ENCODE data around the gene DNAI2.

Gene DNAI2

GRCh38 chr17:74305865-74306654, 32.0 kb downstream of the DNAI2 start:
- DNase-seq (ENCODE audit: low spot score): no peak

DNA sequence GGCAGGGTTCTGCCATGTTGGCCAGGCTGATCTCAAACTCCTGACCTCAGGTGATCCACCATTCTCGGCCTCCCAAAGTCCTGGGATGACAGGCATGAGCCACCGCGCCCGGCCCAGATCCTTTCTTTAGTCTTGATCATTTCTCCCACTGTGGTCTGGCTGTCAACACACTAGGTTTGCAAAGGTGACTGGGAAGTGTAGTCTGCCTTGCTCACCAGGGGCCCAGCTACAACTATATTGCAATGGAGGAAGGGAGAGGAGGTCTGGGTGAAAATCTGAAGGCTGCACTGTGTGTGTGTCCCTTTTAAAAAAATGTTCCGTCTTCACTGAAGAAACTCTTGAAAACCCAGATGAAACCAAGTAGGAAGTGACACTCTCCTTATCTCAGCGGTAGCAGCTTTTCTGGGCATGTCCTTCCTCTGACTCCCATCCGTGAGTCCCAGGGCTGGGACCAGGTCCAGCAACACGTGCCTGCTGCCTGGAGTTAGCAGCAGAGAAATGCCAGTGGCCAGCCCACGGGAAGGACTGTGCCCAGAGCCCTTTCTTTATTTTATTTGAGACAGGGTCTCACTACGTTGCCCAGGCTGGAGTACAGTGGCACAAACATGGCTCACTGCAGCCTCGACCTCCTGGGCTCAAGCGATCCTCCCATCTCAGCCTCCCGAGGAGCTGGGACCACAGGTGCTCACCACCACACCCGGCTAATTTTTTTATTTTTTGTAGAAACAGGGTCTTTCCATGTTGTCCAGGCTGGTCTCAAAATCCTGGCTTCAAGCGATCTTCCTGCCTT, 34.1 kb downstream of the DNAI2 start:
- no peak for DNase-seq (ENCODE audit: low spot score)

DNA sequence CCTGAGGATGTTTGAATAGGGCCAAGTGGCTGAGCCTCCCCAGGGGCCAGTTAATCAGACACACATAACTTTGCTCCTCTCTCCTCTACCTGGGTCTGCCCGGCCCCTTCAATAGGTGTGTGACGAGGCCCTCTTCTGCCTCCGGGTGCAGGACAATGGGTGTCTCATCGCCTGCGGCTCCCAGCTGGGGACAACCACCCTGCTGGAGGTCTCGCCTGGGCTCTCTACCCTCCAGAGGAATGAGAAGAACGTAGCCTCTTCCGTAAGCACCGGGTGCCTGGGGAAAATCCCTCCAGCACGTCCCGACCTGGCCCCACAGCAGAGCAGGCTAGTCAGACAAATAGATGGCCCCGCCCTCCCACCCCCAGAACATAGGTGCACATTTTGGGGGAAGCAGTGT, 35.9 kb downstream of the DNAI2 start:
- DNase-seq (ENCODE audit: low spot score): no peak

DNA sequence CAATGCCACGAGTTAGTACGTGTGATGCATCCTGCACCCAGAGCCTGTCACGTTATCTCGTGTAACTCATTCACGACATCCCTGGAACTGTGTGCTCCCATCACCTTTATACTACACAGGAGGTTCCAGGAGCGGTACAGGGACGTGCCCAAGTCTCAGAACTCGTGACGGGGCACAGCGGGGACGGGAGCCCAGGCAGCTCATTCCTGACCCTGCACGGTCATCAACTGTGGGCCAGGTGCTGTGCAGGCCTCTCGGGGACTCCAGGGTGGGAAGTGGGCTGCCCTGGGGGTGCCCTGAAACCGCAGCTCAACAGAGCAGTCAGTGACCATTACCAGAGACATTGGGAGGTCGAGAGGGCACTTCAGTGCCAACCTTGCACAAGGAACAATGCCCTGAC, 40.8 kb downstream of the DNAI2 start:
- no peak for DNase-seq (ENCODE audit: low spot score)

DNA sequence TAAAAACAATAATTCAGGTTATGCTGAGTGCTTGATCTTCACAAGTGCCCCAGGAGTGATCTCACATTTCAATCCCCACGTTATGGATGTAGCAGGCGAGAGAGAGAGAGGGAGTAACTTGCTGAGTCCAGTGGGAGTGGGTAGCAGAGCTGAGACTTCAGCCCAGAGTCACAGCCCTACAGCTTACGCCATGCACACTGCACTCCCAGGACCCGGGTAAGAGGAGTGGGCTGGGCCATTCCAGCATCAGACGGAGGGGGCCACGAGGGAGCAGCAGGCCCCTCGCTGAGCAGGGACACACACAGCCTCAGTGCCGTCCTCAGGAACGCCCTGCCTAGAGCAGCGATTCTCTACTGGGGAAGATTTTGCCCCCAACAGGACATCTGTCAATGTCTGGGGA, 42.2 kb downstream of the DNAI2 start:
- DNase-seq (ENCODE audit: low spot score): no peak

- DNase-seq (ENCODE audit: low spot score): no peak
These were observed 43.0 kb downstream of the DNAI2 start for GRCh38 chr17:74317071-74317470.

- DNase-seq (ENCODE audit: low spot score): no peak
These were observed 44.4 kb downstream of the DNAI2 start for GRCh38 chr17:74318391-74318790.

DNA sequence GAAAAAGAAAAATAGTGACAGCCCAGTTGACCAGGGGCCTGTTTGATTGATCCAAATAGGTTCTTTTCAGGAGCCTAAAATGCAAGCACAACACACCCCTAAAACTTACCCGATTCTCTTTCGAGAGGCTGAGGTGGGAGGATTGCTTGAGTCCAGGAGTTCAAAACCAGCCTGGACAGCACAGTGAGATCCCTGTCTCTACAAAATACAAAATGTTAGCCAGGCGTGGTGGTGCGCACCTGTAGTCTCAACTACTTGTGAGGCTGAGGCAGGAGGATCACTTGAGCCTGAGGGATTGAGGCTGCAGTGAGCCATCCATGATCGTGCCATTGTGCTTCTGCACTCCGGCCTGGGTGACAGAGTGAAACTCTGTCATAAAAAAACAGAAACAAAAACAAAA, 50.5 kb downstream of the DNAI2 start:
- DNase-seq (ENCODE audit: low spot score): no peak

GRCh38 chr17:74325376-74325742, 51.3 kb downstream of the DNAI2 start:
- no peak for DNase-seq (ENCODE audit: low spot score)

- DNase-seq (ENCODE audit: low spot score): peak; percentile 68
These were observed 51.8 kb downstream of the DNAI2 start, which contains the start of gene KIF19 for GRCh38 chr17:74325743-74326379. TSS of gene KIF19 (plus strand) at chr17:74326226. CDS start at chr17:74326350, 124 bp downstream.

DNA sequence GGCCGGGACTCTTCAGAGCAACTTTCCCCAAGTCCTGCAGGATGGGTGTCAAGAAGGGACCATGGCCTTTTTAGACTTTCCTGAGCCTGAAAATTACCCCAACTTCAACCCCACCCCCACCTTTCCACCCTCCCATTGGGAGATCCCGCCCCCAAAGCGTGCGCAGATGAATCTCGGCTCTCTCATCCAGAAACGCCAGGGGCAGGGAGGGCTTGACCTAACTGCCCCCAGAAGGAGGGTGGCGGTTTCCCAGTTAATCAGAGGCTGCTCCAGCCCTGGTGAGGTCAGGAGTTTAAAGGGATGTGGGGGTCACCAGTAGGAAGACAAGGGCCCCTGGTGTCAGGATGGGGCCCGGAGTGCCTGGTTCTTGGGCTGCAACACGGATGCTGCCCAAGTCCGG, 52.5 kb downstream of the DNAI2 start:
- no peak for DNase-seq (ENCODE audit: low spot score)

GRCh38 chr17:74328487-74328886, 54.5 kb downstream of the DNAI2 start:
- DNase-seq (ENCODE audit: low spot score): no peak

DNA sequence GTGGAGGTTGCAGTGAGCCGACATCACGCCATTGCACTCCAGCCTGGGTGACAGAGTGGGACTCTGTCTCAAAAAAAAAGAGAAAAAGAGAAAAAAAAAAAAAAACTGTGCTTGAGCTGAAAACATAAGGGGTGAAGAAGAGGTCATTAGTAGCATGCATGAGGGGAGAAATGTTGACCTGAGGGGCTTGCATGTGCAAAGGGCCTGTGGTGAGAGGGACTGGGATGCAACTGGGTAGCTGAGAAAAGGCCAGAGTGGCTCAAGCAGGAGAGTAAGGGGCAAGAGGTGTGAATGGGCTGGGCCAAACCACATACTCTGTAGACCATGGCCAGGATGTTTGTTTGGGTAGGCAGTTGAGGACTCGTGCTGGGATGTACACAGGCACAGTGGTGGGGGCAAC, 55.3 kb downstream of the DNAI2 start:
- DNase-seq (ENCODE audit: low spot score): no peak

- DNase-seq (ENCODE audit: low spot score): no peak
These were observed 56.4 kb downstream of the DNAI2 start for GRCh38 chr17:74330446-74330845.

DNA sequence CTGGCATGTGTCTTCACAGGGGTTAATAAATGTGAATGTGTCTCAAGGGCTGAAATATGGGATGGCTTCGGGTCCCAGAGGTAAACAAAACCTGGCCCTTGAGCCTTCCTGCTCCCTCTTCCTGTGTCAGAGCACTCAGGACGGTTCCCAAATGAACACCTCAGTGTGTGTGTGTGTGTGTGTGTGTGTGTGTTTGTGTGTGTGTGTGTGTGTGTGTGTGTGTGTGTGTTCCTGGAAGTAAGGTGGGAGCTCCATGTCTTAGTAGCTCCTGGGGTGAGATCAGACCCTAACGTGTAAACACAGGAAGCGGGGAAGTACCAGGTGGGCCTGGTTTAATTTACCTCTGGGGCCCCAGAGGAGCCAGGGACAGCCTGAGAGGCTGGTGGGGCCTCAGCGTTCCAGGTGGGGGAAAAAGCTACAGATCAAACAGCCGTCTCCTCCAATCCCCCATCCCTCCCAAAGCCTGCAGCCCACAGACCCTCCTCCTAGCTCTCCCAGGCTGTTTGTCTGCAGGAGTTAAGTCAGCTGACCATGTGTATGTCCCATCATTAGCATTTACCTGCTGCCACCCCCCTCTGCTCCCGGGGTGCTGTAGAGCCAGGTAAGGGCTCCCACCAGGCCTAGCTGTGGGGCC, 58.1 kb downstream of the DNAI2 start:
- no peak for DNase-seq (ENCODE audit: low spot score)

DNA sequence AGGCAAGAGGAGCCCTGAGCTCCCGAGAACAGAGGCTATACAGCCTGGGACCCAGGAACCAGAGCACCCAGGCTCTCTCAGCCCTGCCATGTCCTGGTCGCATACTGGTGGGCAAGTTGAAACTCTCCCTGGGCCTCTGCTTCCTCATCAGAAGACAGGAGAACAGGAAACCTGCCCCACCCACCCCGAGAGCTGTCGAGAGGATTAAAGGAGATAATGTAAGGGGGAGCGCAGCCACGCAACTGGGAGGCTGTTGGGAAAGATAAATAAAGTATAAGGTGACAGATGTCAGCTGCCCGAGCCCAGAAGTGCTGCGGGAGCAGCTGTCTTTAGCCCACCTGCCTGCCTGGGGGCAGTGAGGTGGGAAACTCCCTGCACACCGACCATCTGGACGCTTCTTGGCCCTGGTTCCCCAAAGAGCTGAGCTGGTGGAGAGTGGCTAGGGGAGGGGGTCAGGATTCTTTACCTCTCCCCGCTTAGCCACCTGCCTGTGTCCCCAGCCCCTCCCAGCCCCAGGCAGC, 58.8 kb downstream of the DNAI2 start:
- DNase-seq (ENCODE audit: low spot score): no peak

GRCh38 chr17:74334393-74335039, 60.5 kb downstream of the DNAI2 start:
- no peak for DNase-seq (ENCODE audit: low spot score)

DNA sequence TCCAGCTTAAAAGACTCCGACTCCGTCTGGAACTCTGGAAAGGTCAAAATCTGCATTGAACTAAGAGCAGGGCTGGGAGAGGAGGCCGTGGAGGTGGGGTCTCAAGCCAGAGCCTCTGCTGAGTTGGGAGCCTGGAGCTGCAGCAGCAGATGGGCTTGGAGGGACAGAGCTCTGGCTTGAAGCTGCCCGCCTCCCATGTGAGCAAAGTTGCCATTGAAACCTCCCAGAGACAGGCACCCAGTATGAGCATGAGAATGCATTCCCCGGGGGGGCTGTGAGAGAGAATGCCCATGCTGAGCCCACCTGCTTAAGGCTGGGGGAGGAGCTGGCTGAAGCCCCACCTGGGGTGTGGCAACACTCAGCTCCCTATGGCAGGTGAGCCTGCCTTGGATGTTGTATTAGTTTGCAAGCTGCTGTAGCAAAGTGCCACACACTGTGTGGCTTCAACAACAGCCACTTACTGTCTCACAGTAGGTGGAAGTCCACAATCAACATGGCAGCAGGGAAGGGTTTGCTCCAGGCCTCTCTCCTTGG, 61.6 kb downstream of the DNAI2 start:
- no peak for DNase-seq (ENCODE audit: low spot score)

DNA sequence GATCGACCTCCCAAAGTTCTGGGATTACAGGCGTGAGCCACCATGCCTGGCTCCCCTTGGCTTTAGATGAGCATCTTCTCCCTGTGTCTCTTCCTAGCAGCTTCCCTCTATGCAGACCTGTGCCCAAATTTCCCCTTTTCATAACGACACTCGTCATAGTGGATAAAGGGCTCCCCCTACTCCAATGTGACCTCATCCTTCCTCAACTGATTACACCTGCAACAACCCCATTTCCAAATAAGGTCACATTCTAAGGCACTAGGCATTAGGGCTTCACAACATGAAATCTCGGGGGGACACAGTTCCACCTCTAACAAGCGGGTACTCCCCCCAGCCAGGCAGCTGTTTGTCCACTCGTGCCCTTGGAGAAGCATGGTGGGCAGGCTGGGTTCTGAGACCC, 62.3 kb downstream of the DNAI2 start:
- no peak for DNase-seq (ENCODE audit: low spot score)

DNA sequence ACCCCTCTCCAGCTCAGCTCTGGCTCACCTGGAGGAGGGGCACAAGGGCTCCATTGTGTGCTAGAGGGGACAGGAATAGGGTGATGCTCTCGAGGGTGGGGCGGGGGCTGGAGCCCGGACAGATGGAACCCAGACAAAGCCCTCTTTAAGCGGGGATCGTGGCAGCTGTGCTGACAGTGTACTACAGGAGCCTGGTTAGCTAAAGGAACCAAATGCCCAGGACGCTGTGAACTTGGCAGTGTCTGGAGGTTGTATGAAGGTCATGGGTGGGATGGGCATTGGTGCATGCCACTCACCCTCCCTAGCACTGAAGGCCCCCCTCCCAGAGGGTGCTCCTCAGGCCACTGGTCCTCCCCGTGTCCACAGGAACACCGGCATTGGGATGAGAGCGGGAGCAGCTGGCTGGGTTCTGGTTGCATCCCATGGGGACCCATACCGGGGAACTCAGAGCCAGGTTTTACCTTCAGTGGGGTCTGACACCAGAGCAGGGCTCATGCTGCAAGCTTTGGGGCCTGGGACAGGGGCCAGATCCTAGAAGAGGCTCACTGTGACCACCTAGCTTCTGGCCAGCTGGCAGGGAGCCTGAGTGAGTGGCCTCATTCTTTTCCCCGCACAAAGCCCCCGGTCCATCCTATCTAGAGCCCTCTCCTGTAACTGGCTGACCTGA, 63.9 kb downstream of the DNAI2 start:
- DNase-seq (ENCODE audit: low spot score): no peak

Data from AG20443 (cell line).